ELF-1 (cell line): ENCODE measurements around the gene KCNF1.
A peak's percentile ranks its signal among the peaks of the same experiment; 100 is the strongest.

Experiments
- DNase-seq: peaks from one replicate; pipeline ENCODE4 v3.0.0-alpha.2; 2016; ENCODE audit warnings: low read depth, low spot score

KCNF1 gene

GRCh38 chr2:10880586-10881321, 31.0 kb upstream of the KCNF1 start:
- DNase-seq: no peak

DNA sequence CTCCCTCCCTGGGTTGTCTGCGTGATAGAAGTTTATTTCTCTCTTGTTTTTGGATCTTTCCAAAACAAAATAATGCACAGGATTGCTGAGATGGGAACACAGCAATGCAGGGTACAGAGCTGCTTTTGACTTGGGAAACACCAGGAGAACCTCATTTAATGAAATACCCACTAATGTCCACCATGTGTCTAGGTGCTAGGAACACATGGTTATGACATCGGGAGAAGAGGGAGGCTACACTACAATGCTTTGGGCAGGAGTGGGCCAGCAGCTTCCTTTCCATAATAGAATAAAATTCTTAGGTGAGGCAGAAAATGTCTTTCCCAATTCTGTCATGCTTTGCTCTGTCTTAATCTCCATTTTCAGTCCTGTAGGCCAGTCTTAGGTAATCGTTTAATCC, 29.2 kb upstream of the KCNF1 start:
- no peak for DNase-seq

GRCh38 chr2:10883066-10883465, 28.7 kb upstream of the KCNF1 start:
- no peak for DNase-seq

DNA sequence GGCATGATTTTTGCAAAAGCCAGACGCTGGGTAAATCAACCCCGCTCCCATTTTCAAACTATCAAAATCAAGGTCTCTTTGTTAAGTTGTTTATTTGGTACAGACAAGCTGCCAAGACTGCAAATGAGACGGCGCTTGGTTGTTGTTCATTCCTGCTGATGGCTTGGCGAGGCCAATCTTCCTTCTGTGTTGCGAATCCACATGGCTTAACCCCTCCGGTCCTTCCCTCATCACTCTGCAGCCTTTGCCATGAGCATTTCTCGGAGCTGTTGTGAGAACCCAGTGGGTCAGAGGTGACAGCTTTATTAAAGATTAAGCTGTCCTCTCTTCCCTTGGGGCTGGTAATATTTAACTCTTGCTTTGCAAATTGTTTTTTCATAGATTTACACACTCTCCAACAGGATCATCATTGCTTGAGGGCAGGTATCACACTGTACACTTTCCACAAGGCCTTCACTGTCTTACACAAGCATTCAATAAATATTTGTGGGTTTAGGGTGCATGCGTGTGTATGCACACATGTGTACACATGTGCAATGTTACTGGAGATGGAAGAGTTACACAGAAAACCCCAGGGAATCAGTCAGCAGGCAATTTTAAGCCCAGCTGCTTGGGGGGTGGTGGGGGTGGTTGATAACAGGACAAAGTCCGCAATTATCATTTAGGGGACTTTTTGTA, 27.8 kb upstream of the KCNF1 start:
- DNase-seq: no peak

DNA sequence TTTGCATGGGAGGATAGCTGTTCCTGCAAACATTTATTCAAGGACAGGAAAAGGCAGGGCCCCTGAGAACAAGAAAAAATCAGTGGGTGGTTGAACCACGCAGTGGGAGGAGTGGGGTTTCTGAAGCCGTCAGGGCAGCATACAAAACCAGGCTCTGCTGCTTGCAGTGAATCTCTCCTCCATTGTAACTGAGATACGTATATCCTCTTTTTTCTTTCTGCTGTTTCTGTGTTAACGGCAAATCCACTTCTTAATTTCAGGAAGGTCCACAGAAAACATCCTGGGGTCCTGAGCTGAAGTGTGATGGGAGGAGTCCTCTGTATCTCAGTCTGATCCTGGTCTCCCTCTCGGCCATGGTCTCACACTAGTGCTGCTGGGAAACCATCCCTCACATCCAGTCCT, 27.2 kb upstream of the KCNF1 start:
- DNase-seq: no peak

GRCh38 chr2:10885094-10885860, 26.5 kb upstream of the KCNF1 start:
- no peak for DNase-seq

DNA sequence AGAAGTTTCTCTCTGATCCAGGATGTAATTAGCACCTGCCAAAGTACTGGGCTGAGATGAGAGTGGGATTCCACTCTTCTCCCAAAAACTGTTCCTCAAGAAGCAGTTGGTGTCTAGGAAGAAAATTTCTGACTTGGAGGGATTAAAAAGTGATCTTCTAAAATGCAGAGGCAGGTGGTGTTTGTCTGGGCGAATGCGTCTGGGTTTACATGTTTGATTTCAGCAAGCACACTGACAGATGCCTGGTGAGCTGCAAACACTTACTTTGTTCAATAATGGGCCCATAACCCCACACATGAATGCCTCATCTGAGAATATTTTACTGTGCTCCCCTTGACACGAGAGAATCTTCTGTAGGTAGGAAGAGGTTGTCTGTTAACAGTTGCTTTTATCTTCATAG, 24.3 kb upstream of the KCNF1 start:
- no peak for DNase-seq

DNA sequence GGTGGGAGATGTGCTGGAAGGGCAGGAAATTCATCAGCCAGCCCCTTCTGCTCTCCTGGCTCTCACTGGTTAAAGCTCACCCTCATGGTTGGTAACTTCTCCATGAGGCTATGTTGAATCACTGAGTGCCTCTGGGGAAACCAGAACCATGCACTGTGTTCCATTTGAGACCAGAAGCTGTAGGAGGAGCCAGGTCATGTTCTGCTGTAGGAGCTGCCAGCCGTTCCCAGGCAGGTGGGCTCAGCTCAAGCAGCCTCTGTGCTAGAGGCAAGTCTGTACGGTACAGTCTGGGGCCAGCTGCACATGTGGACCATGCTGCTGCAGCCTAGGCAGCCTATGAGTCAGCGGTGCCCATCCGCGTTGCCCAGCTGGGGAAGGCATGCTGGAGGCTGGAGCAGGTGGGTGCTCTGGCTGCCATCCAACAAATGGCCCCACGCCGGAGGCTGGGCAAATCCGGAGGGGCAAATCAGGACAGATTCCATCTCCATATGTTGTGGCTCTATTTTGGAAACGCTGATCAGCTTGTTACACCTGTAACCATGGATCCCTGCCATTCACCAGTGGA, 22.0 kb upstream of the KCNF1 start:
- DNase-seq: no peak

DNA sequence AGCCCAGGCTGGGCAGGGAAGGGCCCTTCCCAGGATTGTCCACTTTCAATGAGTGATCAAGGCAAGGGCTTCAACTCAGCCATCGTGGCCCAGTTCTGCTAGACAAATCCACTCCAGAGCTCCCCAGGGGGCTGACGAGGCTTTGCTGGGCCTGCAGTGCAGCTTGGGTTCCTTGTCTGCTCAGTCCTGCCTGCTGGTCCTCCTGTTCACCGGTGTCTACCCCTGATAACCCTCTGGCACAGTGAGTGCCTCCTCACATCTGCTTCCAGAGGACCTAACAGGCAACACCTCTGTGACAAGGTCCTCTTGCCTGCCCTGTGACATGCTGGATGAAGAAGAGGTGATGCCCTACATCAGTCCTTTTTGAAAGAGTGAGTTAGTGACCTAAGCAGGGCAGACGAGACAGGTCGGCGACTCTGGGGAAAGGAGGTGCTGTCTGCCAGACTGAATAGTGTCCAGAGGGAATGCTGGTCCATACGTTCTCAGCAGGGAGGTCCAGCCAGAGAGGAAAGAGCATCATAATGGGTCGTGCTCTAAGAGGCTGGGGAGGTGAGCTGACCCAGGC, 20.9 kb upstream of the KCNF1 start:
- DNase-seq: no peak

DNA sequence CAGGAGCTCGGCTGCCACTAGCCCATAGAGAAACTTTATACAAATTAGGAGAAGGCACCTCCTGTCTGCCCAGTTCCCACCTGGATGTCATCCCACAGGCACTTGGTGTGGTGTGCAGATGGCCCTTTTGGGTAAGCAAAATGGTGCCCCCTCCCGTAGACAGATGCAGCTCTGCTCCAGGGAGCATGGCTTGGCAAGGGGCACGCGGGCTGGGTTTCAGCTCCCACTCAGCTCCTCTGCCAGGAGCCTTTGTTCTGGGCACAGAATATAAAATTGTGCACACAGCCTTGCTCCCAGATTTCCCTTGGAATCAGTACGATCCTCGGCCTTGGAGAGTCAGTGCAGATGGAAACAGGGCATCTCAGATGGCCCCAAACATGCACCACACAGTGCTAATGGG, 20.3 kb upstream of the KCNF1 start:
- no peak for DNase-seq

DNA sequence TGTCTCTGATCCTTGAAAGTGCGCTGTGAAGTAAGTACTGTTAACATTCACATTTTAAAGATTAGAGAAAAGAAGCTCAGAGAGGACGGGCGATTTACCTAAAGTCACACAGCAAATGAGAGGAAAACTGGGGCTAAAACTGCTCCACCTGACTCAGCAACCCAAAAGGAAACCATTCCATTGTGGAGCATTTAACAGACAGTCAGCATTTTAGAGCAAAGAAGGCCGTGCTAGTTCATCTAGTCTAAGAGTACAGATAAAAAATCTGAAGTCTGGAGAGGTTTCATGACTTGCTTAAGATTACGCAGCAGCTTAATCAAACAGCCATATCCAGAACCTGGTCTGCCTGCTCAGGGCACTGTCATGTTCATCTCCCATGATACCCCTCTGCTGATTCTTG, 19.9 kb upstream of the KCNF1 start:
- DNase-seq: no peak

- DNase-seq: no peak
Measured at GRCh38 chr2:10892316-10892715, 19.4 kb upstream of the KCNF1 start.

DNA sequence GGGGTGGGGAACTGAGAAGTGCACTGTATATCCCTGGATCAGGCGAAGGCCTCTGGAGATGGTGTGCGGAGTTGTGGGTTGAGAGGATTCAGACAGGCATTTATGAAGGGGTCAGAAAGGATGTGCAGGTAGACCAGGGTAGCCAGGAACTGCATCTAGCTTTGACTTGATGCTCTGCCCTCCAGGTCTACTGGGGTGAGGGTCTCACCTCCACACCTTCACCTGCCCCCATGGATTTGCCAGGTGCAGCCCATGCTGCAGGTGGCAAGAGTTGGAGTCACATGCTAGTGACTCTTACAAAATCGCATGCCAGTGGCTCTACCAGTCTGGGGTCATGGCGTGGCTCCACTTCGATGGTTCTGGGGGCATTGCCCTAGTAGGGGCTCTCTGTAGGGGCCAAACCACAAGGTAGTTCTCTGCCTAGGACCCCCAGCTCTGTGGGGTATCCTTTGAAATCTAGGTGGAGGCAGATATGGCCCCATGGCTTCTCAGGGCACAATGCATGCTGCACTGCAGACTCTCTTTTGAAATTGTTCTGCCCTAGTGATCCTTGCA, 18.9 kb upstream of the KCNF1 start:
- no peak for DNase-seq

DNA sequence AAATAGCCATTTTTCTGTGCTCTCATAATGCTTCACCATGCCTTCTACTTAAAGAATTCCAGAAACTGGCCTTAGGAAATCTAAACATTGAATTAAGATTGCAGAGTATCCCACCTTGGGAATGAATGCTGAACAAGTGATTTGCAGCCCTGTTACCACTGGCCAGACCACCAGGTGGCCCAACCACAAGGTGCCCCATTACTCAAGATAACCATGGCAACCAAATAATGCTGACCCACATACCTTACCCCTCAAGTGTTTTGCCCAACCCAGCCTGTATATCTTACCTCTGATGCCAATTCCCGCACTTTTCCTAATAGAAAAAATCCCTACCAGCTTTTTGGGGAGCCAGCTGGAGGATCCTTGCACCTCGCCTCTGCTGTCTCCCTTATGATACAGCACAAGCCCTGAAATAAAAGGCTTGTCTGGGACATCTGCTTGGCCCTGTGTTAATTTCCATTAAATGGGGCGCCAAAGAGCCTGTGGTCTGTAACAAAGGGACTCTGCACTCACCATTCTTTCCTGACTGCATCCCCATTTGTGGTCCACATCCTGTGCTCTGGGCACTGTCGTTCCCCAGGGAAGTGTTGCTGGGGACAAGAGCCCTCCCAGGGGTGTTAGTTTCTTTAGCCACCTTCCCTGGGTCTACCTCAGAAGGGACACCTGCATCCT, 17.3 kb upstream of the KCNF1 start:
- no peak for DNase-seq

- DNase-seq: no peak
Measured at GRCh38 chr2:10895231-10895630, 16.5 kb upstream of the KCNF1 start.

DNA sequence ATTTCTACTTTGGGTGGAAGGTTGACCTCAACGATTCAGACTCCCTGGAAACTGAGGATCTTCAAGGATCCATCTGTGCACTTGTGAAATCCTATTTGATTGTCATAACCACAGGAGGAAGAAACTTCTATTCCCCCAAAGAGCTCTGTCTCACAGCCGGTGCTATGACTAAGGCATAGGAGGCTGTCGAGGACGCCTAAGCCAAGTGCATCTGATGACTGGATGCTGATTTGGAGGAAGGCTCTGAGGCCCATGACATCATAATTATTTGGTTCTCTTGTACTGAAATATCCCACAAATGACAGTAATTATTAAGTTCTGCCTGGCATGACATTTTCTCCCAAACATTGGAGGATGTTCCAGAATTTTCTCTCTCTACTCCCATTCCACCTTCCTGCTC, 13.8 kb upstream of the KCNF1 start:
- DNase-seq: no peak

DNA sequence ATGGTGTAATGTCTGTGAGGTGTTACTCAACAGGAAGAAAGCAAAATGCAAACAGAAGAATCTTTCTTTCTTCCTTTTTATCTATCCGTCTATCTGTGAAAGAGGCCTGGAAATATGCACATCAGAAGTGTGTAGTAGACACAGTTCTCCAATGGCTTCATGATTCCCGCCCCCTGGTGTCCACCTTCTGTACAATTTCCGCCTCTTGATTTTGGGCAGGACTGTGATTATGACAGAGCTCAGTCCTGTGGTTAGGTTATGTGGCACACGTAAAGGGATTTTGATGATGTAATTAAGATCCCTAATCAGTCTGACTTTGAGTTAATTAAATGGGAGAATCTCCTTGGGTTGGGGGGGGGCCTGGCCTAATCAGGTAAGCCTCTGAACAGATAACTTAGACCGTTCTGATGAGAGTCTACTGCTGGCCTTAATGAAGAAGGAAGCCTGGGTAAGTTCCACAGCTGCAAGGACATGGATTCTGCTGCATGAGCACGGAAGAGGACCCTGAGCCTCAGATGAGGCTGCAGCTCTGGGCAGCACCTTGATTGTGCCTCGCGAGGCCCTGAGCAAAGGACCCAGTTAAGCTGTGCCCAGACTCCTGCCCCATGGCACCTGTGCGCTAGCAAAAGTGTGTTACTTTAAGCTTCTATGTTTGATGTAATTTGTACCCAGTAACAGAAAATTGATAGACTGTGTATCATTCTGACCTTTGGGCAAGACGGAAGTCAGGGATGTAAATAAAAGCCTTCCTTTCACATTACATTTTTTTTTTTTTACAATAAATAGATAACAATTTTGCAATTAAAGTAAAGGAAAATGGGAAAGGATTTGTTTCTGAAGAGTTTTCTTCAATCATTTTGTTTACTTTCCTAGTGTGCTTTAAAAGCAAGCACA, 11.3 kb upstream of the KCNF1 start:
- no peak for DNase-seq

DNA sequence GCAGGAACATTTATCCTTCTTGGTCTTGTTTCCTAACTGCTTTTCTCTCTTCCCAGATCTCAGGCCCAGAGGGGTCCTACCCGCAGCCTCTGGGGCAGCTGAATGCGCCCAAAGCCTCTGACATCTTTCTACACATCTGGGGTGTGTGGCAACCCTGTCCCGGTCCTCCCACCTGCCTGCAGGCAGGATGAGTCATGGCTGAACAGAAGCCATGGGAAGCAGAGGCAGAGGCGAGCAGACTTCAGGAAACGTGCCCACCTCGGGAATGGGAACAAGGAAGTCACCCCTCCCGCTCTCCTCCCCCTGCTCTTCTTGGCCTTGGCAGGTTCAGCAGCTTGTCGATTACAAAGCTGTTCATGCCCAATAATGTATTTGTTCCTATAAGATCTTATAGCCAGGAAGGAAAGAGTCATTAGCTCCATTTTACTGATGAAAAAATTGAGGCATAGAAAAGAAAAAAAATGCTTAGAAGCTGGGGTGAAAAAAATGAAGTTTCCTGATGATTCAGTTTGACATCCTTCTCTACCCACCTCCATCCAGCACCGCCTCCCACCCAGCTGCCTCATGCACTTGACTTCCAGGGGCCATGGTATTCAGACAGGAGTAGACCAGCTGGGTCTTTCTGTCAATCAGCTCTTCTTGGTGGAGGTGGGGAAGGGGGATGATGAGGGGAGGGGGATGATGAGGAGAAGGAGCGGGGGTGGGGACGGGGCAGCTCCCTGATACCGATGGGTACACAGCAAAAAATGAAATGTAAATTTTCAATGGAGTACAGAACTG, 10.4 kb upstream of the KCNF1 start:
- DNase-seq: peak; percentile 67

DNA sequence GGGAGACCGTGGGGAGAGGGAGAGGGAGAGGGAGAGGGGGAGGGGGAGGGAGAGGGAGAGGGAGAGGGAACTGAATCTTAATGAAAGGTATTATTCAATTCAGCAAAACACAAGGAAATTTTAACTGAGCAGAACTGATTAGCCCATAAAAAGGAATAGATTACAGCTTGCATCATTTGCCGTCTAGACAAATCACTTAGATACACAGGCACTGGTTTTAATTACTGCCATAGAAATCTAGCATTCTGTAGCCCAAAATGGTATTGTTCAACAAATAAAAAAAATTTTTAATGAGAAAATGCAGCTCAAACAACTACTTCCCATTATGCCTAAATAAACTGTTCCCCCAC, 7.9 kb upstream of the KCNF1 start:
- DNase-seq: no peak

GRCh38 chr2:10904455-10904854, 7.3 kb upstream of the KCNF1 start:
- no peak for DNase-seq
